Ishikawa (cell line): ENCODE measurements around the gene CGB1.
"Not testable (repeated sequence)": the region's sequence is repeated elsewhere in the genome, so short reads cannot be mapped to it uniquely, and the experiment has no call there.

Source experiments
- CEBPB ChIP-seq: IDR thresholded peaks from 2 replicates; pipeline ENCODE4 v1.6.1; 2012
- CREB1 ChIP-seq: IDR thresholded peaks from 2 replicates; pipeline ENCODE4 v1.6.1; 2012; ENCODE audit warnings: low read depth
- EGR1 ChIP-seq: IDR thresholded peaks from 2 replicates; pipeline ENCODE4 v1.6.1; 2012
- EP300 ChIP-seq: IDR thresholded peaks from 2 replicates; pipeline ENCODE4 v1.6.1; 2012; ENCODE audit warnings: borderline replicate concordance
- FOXM1 ChIP-seq: IDR thresholded peaks from 2 replicates; pipeline ENCODE4 v1.6.1; 2012; ENCODE audit warnings: low read depth, borderline replicate concordance
- MAX ChIP-seq: IDR thresholded peaks from 2 replicates; pipeline ENCODE4 v1.6.1; 2012
- NFIC ChIP-seq: IDR thresholded peaks from 2 replicates; pipeline ENCODE4 v1.6.1; 2012
- RAD21 ChIP-seq: IDR thresholded peaks from 2 replicates; pipeline ENCODE4 v1.6.1; 2012; ENCODE audit warnings: low read depth
- REST ChIP-seq: IDR thresholded peaks from 2 replicates; pipeline ENCODE4 v1.6.1; 2012; ENCODE audit warnings: low read depth, mild to moderate bottlenecking
- TAF1 ChIP-seq: IDR thresholded peaks from 2 replicates; pipeline ENCODE4 v1.6.1; 2012; ENCODE audit warnings: low read depth, mild to moderate bottlenecking
- TCF12 ChIP-seq: IDR thresholded peaks from 2 replicates; pipeline ENCODE4 v1.6.1; 2012; ENCODE audit warnings: low read depth
- TEAD4 ChIP-seq: IDR thresholded peaks from 2 replicates; pipeline ENCODE4 v1.6.1; 2012
- USF1 ChIP-seq: IDR thresholded peaks from 2 replicates; pipeline ENCODE4 v1.6.1; 2012
- ZBTB7A ChIP-seq: IDR thresholded peaks from 2 replicates; pipeline ENCODE4 v1.6.1; 2012; ENCODE audit warnings: low read depth

Gene CGB1

GRCh38 chr19:49058562-49058961, 21.9 kb upstream of the CGB1 start:
- TF ChIP-seq REST, result no peak
- no peak for TF ChIP-seq TAF1
- TF ChIP-seq RAD21, result no peak
- no peak for TF ChIP-seq CREB1
- TF ChIP-seq TEAD4, result no peak

GRCh38 chr19:49057636-49058234, 21.0 kb upstream of the CGB1 start, which contains the start of gene CGB7:
Gene CGB7, minus strand, starts transcription at chr19:49057749. Its CDS starts 2,374 bp downstream, at chr19:49055375.
- no peak for TF ChIP-seq FOXM1
- TF ChIP-seq ZBTB7A, result peak; percentile 66; the same call in 1 of the 2 replicates

GRCh38 chr19:49056101-49056901, 19.6 kb upstream of the CGB1 start:
- TF ChIP-seq MAX, result no peak
- TF ChIP-seq TCF12, result no peak
- TF ChIP-seq CREB1, result no peak
- peak; percentile 59 for TF ChIP-seq EGR1
- no peak for TF ChIP-seq USF1
- TF ChIP-seq TAF1, result no peak
- no peak for TF ChIP-seq TEAD4

GRCh38 chr19:49049011-49049410, 12.3 kb upstream of the CGB1 start, which contains the start of gene CGB8:
Gene CGB8, minus strand, starts transcription at chr19:49049111. Its CDS starts 372 bp downstream, at chr19:49048739.
- TF ChIP-seq TEAD4, NFIC, ZBTB7A: not testable (repeated sequence)

- TF ChIP-seq EP300, NFIC, CEBPB: not testable (repeated sequence)
These were observed 6.9 kb upstream of the CGB1 start, which contains the start of gene CGB5 for GRCh38 chr19:49043548-49043947. Gene CGB5, plus strand, starts transcription at chr19:49043848. Its CDS starts 362 bp downstream, at chr19:49044210.

- TF ChIP-seq NFIC (0 out of 2 replicates have a peak, but pooled peaks have one; percentile 26), CREB1 (no peak), USF1 (no peak), MAX (peak; percentile 28; the same call in 1 of the 2 replicates), EP300 (peak; percentile 39; the same call in 1 of the 2 replicates), TCF12 (peak; percentile 69), TEAD4 (peak; percentile 16; the same call in 1 of the 2 replicates), ZBTB7A (peak; percentile 56; the same call in 1 of the 2 replicates)
These were observed 5.5 kb upstream of the CGB1 start for GRCh38 chr19:49042177-49042576.

GRCh38 chr19:49039736-49040135, 3.0 kb upstream of the CGB1 start:
- 0 out of 2 replicates have a peak, but pooled peaks have one; percentile 16 for TF ChIP-seq USF1
